KMS-11 (cell line): ENCODE results near the gene B4GALNT3.

Experiments
- H2AFZ ChIP-seq: fragments of 200-600 bp; sonication (generic); 2 replicates; pipeline ENCODE4 v1.6.1; 2016; ENCODE audit warnings: antibody characterized with exemption, mixed run types, low read depth
- H3K27ac ChIP-seq: fragments of 200-600 bp; sonication (generic); 2 replicates; pipeline ENCODE4 v1.6.1; 2016; ENCODE audit warnings: mild to moderate bottlenecking, mixed run types
- H3K27me3 ChIP-seq: fragments of 200-600 bp; sonication (generic); 2 replicates; pipeline ENCODE4 v1.6.1; 2017; ENCODE audit warnings: mild to moderate bottlenecking, low read depth, mixed run types, moderate library complexity; ENCODE audit not compliant: insufficient read depth
- H3K36me3 ChIP-seq: fragments of 200-600 bp; sonication (generic); 2 replicates; pipeline ENCODE4 v1.6.1; 2017; ENCODE audit warnings: mild to moderate bottlenecking, mixed run types; ENCODE audit not compliant: insufficient read depth
- H3K4me1 ChIP-seq: fragments of 200-600 bp; sonication (generic); 2 replicates; pipeline ENCODE4 v1.6.1; 2016; ENCODE audit warnings: mild to moderate bottlenecking, low read depth, mixed run types; ENCODE audit not compliant: poor library complexity, severe bottlenecking
- H3K4me2 ChIP-seq: fragments of 200-600 bp; sonication (generic); 2 replicates; pipeline ENCODE4 v1.7.0; 2016; ENCODE audit warnings: mild to moderate bottlenecking, mixed run types
- H3K4me3 ChIP-seq: fragments of 200-600 bp; sonication (generic); IDR thresholded peaks from 2 replicates; pipeline ENCODE4 v1.6.1; 2017; ENCODE audit warnings: low read depth, low read length, mixed read lengths; ENCODE audit not compliant: insufficient read depth
- H3K79me2 ChIP-seq: fragments of 200-600 bp; sonication (generic); 2 replicates; pipeline ENCODE4 v1.6.1; 2016; ENCODE audit warnings: low read depth, mixed run types; ENCODE audit not compliant: insufficient read depth
- H3K9ac ChIP-seq: fragments of 200-600 bp; sonication (generic); 2 replicates; pipeline ENCODE4 v1.6.1; 2016; ENCODE audit warnings: mild to moderate bottlenecking, mixed run types
- H4K20me1 ChIP-seq: fragments of 200-600 bp; sonication (generic); 2 replicates; pipeline ENCODE4 v1.6.1; 2016; ENCODE audit warnings: mild to moderate bottlenecking, mixed run types; ENCODE audit not compliant: insufficient read depth
- CTCF ChIP-seq: fragments of 200-600 bp; sonication (generic); conservative IDR thresholded peaks from 2 replicates; pipeline ENCODE4 v1.6.1; 2017; ENCODE audit warnings: low read depth, mild to moderate bottlenecking, antibody characterized with exemption, low read length, moderate library complexity, mixed read lengths

Gene B4GALNT3

GRCh38 chr12:587132-588023 lies 127.6 kb downstream of the B4GALNT3 start:
- H3K27ac ChIP-seq, result no peak overlapping the region
- no peak for TF ChIP-seq CTCF
- no peak overlapping the region for H3K4me3 ChIP-seq
- no peak overlapping the region for H3K4me2 ChIP-seq
- no peaks in the 10 kb centered on the region for H3K4me1 ChIP-seq
- no peaks in the 10 kb centered on the region for H3K36me3 ChIP-seq
- H3K79me2 ChIP-seq, result no peaks in the 10 kb centered on the region
- no peaks in the 10 kb centered on the region for H4K20me1 ChIP-seq
- no peak overlapping the region for H2AFZ ChIP-seq
- no peak overlapping the region for H3K9ac ChIP-seq
- H3K27me3 ChIP-seq, result no peaks in the 10 kb centered on the region

DNA sequence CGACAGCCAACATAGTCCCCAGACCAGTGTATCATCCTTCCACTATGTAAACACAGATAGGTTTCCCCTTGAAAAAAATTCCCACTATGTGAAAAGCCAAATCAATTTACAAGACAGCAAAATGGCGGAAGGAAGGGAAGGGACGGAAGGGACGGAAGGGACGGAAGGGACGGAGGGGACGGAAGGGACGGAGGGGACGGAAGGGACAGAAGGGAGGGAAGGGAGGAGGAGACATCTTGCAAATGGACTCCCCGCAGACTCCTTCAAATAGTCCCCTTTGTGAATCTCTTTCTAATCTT lies 128.2 kb downstream of the B4GALNT3 start:
- Histone ChIP-seq H3K27ac (no peak overlapping the region), H3K36me3 (no peaks in the 10 kb centered on the region), H3K27me3 (no peaks in the 10 kb centered on the region), H4K20me1 (no peaks in the 10 kb centered on the region), H3K4me1 (no peaks in the 10 kb centered on the region), H2AFZ (no peak overlapping the region), H3K4me2 (no peak overlapping the region), H3K4me3 (no peak overlapping the region), H3K79me2 (no peaks in the 10 kb centered on the region), H3K9ac (no peak overlapping the region)
- TF ChIP-seq CTCF, result no peak

- no peak overlapping the region for H2AFZ ChIP-seq
- no peak overlapping the region for H3K27ac ChIP-seq
- TF ChIP-seq CTCF, result no peak
- no peaks in the 10 kb centered on the region for H4K20me1 ChIP-seq
- H3K79me2 ChIP-seq, result no peaks in the 10 kb centered on the region
- H3K4me2 ChIP-seq, result no peak overlapping the region
- H3K4me1 ChIP-seq, result no peaks in the 10 kb centered on the region
- no peaks in the 10 kb centered on the region for H3K27me3 ChIP-seq
- no peak overlapping the region for H3K9ac ChIP-seq
- no peaks in the 10 kb centered on the region for H3K36me3 ChIP-seq
- H3K4me3 ChIP-seq, result no peak overlapping the region
Measured at GRCh38 chr12:588646-589045, 128.9 kb downstream of the B4GALNT3 start.

DNA sequence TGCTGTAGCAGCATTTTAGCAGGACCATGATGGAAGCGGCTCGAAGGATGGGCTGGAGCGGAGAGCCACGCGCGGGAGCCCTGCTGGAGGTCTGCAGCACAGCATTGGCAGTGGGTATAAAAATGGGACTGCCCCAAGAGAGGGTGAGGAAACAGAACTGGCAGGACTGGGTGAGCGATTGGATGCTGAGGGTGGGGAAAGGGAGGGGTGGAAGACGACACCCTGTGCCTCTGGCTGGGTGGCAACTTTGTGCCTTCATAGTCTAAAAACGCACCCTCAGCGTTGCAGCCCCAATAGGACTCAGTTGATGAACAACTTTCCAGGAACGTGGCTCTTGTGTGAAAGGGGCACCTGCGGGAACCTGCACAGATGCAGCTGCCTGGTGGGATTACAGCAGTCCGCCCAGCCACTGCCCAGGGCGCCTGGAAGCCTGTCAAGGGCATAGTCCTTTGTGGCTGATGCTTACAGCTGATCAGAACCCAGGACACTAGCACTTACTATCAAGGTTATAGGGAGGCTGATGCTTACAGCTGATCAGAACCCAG lies 130.5 kb downstream of the B4GALNT3 start:
- no peak overlapping the region for H3K27ac ChIP-seq
- H4K20me1 ChIP-seq, result no peaks in the 10 kb centered on the region
- H3K4me1 ChIP-seq, result no peaks in the 10 kb centered on the region
- no peak overlapping the region for H3K4me3 ChIP-seq
- no peaks in the 10 kb centered on the region for H3K36me3 ChIP-seq
- no peaks in the 10 kb centered on the region for H3K27me3 ChIP-seq
- H3K4me2 ChIP-seq, result no peak overlapping the region
- no peak overlapping the region for H3K9ac ChIP-seq
- no peaks in the 10 kb centered on the region for H3K79me2 ChIP-seq
- no peak overlapping the region for H2AFZ ChIP-seq
- TF ChIP-seq CTCF, result no peak
